SJCRH30 (cell line): ENCODE results near the gene LAPTM5. TPM values are rescaled to one million over a fixed set of nuclear protein-coding genes. Genes with fewer than 3 reads are reported as not detected.

Experiments used
- DNase-seq, 2 experiments: peaks; one replicate each; pipeline ENCODE4 v3.0.0-alpha.2; 2015 to 2020
- H3K27ac ChIP-seq: fragments of 250-450 bp; sonication (Bioruptor Pico); 2 replicates; pipeline ENCODE4 v1.5.1; 2020; ENCODE audit warnings: mild to moderate bottlenecking, moderate library complexity
- H3K27me3 ChIP-seq: fragments of 250-450 bp; sonication (Bioruptor Pico); 2 replicates; pipeline ENCODE4 v1.5.1; 2020; ENCODE audit warnings: mild to moderate bottlenecking, moderate library complexity
- H3K36me3 ChIP-seq: fragments of 250-450 bp; sonication (Bioruptor Pico); 2 replicates; pipeline ENCODE4 v1.5.1; 2020; ENCODE audit warnings: mild to moderate bottlenecking, moderate library complexity
- H3K4me1 ChIP-seq: fragments of 250-450 bp; sonication (Bioruptor Pico); 2 replicates; pipeline ENCODE4 v1.5.1; 2020; ENCODE audit warnings: mild to moderate bottlenecking, moderate library complexity
- H3K4me3 ChIP-seq: fragments of 250-450 bp; sonication (Bioruptor Pico); 2 replicates; pipeline ENCODE4 v1.5.1; 2020; ENCODE audit warnings: mild to moderate bottlenecking, moderate library complexity
- H3K9me3 ChIP-seq: fragments of 250-450 bp; sonication (Bioruptor Pico); replicated peaks from 2 replicates; pipeline ENCODE4 v1.5.1; 2020; ENCODE audit warnings: mild to moderate bottlenecking, moderate library complexity
- total RNA-seq: library from RNA; depleted of rRNA; stranded (reverse); fragments of >200 nt; shearing (Covaris generic); gene quantifications from 2 replicates; pipeline ENCODE4 v1.2.3, GENCODE V29; 2014; rRNA removed

Gene LAPTM5
- 31.5 and 34.9 TPM in 2 replicates for total RNA-seq

GRCh38 chr1:30757352-30758120 is at the start of gene LAPTM5:
Gene LAPTM5 (minus strand): TSS chr1:30757774. CDS start chr1:30757745, 29 bp downstream.
- H3K27me3 ChIP-seq = no peaks in the 10 kb centered on the region
- peak within 1 kb of the TSS; percentile 95 for H3K27ac ChIP-seq
- no peaks in the 10 kb centered on the region for H3K9me3 ChIP-seq
- H3K36me3 ChIP-seq = no peaks in the 10 kb centered on the region
- DNase-seq = no peak
- H3K4me3 ChIP-seq = peak within 1 kb of the TSS; percentile 44
- peaks cover 81% of the 10 kb centered on the region for H3K4me1 ChIP-seq

DNA sequence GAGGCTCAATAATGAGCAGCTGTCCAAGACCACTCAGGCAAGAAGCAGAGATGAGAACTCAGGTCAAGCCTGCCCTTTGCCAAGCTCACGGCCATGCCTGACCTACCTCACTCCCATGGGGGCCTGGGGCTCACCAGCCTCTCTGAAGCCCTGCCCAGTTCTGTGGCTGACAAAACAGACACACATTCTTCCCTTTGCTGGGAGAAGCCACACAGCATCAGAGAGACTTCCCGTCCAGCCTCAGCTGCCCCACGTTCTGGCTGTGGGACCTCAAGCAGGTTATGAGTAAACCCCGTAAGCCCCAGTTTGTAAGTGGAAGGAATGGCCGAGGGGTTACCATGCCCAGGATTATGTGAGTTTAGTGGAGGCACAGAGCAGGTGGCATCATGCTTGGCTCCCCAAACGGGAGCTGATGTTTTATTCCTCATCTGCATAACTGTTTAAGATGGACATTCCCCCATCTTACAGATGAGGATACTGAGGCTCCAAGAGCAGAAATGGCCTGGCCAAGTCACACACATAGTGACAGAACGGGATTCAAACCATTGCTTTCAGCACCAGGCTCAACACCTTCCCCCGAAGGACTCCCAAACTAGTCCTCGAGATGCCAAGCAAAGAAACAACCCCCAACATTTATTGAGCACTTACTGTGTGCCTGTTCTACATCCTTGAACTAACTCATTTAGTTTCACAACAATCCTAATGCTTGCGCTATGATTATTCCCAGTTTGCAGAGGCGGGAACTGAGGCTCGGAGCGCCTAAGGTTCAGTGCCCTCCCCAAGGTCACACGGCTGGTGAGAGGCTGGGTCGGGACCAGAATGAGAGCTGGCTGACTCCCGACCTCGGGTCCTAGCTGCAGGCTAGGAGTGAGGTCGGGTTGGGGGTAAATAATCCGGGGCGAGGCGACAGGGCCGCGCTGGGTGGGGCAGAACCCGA is 49.1 kb upstream of the LAPTM5 start:
- H3K27me3 ChIP-seq = no peaks in the 10 kb centered on the region
- no peaks in the 10 kb centered on the region for H3K36me3 ChIP-seq
- peaks cover 66% of the 10 kb centered on the region for H3K4me1 ChIP-seq
- DNase-seq = no peak
- peak overlapping the region; percentile 54 for H3K27ac ChIP-seq
- H3K9me3 ChIP-seq = no peaks in the 10 kb centered on the region
- 0 out of 2 replicates have a peak overlapping the region, but pooled peaks have one; percentile 7 for H3K4me3 ChIP-seq

DNA sequence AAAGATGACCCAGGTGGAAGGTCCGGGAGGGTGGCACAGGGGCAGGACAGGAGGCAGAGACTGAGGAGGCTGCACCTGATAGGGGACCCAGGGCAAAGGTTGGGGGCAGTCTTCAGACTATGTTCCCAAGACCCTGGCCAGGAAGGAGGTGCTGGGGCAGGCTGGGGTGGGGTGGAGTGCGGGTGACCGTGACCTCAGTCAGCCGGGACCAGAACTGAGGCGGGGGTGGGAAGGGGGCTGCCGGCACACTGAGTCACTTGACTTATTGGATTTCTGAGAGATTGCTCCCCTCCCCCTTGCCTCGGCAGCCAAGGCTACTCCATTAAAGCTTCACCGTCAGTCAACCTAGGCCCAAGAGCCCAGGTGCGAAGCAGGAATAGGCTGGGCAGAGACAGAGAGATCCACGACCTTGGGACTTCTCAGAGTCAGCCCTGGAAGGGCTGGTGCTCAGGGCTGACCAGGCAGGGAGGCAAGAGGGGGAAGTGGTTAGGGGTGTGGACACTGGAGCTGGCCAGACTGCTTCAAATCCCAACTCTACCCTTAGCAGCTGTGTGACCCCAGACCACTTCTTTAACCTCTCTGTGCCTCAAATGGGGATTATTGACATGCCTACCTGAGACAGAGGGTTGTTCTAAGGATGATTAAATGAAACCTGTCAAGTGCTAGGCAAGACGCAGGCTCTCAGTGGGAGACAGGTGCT is 47.9 kb upstream of the LAPTM5 start:
- no peak for DNase-seq
- Histone ChIP-seq H3K27me3 (no peaks in the 10 kb centered on the region), H3K4me1 (peaks cover 63% of the 10 kb centered on the region), H3K27ac (no peak overlapping the region), H3K4me3 (no peak overlapping the region), H3K36me3 (no peaks in the 10 kb centered on the region), H3K9me3 (no peaks in the 10 kb centered on the region)

GRCh38 chr1:30804822-30805221 is 47.2 kb upstream of the LAPTM5 start:
- Histone ChIP-seq H3K9me3 (no peaks in the 10 kb centered on the region), H3K27ac (no peak overlapping the region), H3K27me3 (no peaks in the 10 kb centered on the region), H3K4me1 (peaks cover 57% of the 10 kb centered on the region), H3K4me3 (no peak overlapping the region), H3K36me3 (no peaks in the 10 kb centered on the region)
- no peak for DNase-seq

GRCh38 chr1:30804352-30804751 is 46.8 kb upstream of the LAPTM5 start:
- no peak overlapping the region for H3K27ac ChIP-seq
- no peaks in the 10 kb centered on the region for H3K27me3 ChIP-seq
- no peaks in the 10 kb centered on the region for H3K9me3 ChIP-seq
- H3K4me3 ChIP-seq = no peak overlapping the region
- H3K36me3 ChIP-seq = no peaks in the 10 kb centered on the region
- H3K4me1 ChIP-seq = peaks cover 54% of the 10 kb centered on the region
- DNase-seq = no peak

DNA sequence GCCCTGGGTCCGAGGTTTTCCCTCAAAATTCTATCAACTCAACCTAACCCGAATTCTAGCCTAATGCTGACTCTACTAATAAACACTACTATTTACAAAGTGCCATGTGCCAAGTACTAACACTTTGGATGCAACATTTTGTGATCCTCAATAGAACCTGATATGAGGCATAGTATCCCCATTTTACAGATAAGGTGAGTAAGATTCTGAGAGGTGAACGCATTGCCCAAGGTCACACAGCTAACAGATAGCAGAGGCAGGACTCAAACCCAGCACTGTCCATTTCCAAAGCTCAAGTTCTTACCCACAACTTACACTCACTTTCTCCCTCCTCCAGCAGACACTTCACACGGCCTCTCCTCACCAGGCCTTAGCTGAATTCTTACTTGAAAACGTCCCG is 46.0 kb upstream of the LAPTM5 start:
- no peaks in the 10 kb centered on the region for H3K9me3 ChIP-seq
- H3K4me3 ChIP-seq = no peak overlapping the region
- H3K4me1 ChIP-seq = peaks cover 53% of the 10 kb centered on the region
- H3K27me3 ChIP-seq = no peaks in the 10 kb centered on the region
- H3K27ac ChIP-seq = no peak overlapping the region
- no peak for DNase-seq
- no peaks in the 10 kb centered on the region for H3K36me3 ChIP-seq

DNA sequence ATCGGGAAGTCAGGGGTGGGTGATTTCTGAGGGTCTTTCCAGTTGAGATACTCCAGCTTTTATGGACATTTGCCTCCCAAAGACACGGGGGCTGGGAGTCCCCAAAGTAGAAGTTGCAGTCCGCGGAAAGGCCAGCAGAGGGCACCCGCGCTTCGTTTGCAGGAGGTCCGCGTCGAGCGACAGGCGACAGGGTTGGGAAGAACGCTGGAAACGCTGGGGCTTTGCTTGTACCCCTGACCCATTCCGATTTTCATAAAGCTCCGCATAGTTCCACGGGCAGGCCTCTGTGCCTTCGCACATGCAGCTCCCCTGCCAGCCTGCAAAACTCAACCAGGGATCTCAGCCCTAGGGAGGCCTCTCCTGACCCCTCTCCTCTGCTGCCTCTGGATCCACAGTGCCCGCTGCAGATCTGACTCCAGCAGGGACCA is 44.2 kb upstream of the LAPTM5 start:
- H3K4me3 ChIP-seq = peak overlapping the region; percentile 10; the same call in 1 of the 2 replicates
- DNase-seq = peak; percentile 87 to 95

DNA sequence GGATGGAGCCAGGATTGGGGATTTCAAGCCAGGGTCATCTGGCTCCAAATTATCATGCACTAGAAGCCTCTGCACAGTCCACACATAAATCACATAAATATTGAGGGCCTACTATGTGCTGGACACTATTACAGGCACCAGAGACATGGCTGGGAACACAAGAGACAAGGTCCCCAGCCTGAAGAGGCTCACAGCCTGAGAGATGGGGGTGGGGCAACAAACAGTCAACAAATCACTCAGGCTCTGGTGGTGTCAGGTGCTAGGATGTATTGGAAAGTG is 41.6 kb upstream of the LAPTM5 start:
- no peaks in the 10 kb centered on the region for H3K27me3 ChIP-seq
- H3K9me3 ChIP-seq = no peaks in the 10 kb centered on the region
- no peaks in the 10 kb centered on the region for H3K36me3 ChIP-seq
- no peak overlapping the region for H3K27ac ChIP-seq
- no peak overlapping the region for H3K4me3 ChIP-seq
- no peak for DNase-seq
- H3K4me1 ChIP-seq = peaks cover 39% of the 10 kb centered on the region

More for the DNA sequence above, 44.2 kb upstream of the LAPTM5 start:
- Histone ChIP-seq H3K9me3 (no peaks in the 10 kb centered on the region), H3K27ac (peak overlapping the region; percentile 45; the same call in 1 of the 2 replicates), H3K4me1 (peaks cover 47% of the 10 kb centered on the region), H3K36me3 (no peaks in the 10 kb centered on the region), H3K27me3 (no peaks in the 10 kb centered on the region)

DNA sequence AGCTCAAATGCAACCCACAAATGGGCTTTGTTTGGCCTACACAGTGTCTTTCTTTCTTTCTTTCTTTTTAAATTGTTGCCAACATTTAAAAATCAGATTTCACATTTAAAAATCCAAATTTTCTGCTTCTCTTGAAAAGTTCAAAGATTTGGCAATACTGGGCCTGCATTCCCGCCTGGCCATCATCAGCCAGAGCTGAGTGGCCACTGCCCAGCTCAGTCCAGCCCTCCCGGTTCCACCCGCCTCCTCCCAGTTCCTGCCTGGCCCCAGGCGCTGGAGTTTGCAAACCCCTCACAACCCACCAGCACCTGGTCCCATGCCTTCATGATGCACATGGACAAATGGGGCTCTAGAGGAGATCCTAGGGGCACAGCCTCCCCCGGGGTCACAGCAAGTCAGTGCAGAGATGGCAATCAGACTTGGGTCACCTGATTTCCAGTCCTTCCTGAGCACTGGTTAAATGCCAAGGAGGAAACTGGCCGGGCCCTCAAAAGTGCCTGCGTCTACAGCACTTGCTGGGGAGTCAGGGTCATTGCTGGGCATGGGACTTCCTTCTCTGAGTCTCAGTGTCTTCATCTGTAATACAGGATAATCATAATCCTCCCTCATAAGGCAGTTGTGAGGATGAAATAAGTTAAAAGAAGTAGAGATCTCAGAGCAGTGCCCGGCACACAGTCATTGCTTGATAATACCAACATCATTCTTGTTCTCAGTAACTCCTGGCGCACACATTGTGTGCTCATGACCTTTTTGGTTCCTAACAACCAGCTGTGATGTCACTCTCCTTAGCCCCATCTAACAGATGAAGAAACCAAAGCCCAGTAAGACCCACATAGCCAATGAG is 41.0 kb upstream of the LAPTM5 start:
- Histone ChIP-seq H3K27me3 (no peaks in the 10 kb centered on the region), H3K27ac (no peak overlapping the region), H3K4me3 (no peak overlapping the region), H3K9me3 (no peaks in the 10 kb centered on the region), H3K36me3 (no peaks in the 10 kb centered on the region), H3K4me1 (peaks cover 36% of the 10 kb centered on the region)
- peak; percentile 43 to 66 for DNase-seq

GRCh38 chr1:30795026-30795425 is 37.5 kb upstream of the LAPTM5 start:
- H3K36me3 ChIP-seq = no peaks in the 10 kb centered on the region
- no peak overlapping the region for H3K27ac ChIP-seq
- DNase-seq = no peak

DNA sequence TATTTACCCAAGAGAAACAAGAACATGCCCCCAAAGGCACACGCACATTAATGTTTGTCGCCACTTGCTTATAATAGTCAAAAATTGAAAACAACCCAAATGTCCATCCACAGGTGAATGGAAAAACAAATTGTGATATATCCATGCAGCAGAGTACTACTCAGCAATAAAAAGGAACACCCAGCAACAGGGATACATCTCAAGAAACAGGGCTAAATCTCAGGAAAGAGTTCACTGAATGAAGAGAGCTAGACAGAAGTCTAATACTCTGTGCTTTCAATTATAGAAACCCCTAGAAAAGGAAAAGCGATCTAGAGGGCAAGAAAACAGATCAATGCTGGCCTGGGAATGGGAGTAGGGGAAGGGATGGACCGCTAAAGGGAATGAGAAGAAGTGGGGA is 36.7 kb upstream of the LAPTM5 start:
- Histone ChIP-seq H3K27ac (no peak overlapping the region), H3K36me3 (no peaks in the 10 kb centered on the region), H3K4me1 (peaks cover 33% of the 10 kb centered on the region), H3K9me3 (no peaks in the 10 kb centered on the region), H3K27me3 (no peaks in the 10 kb centered on the region), H3K4me3 (no peak overlapping the region)
- no peak for DNase-seq

More at GRCh38 chr1:30795026-30795425, 37.5 kb upstream of the LAPTM5 start:
- Histone ChIP-seq H3K4me1 (peaks cover 32% of the 10 kb centered on the region), H3K4me3 (no peak overlapping the region), H3K27me3 (no peaks in the 10 kb centered on the region), H3K9me3 (no peaks in the 10 kb centered on the region)

DNA sequence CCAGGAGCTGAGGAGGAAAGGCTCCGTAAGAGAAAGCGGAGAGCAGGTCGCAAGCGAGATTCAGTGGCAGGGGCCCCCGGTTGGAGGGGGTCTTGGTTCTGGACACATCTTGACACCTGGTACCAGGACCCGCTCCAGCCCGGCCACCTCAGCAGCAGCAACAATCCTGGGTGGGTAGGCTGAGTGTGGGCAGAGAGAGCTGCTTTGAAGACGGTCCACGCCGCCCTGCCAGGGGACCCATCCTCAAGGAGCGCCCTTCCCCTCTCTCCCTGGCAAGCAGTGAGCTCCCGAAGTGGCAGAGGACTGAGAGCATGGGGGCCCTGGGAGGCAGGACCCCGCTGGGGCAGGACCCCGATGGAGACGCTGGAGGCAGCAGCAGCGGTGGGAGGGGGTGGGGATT is 35.6 kb upstream of the LAPTM5 start:
- Histone ChIP-seq H3K4me1 (peaks cover 26% of the 10 kb centered on the region), H3K27ac (no peak overlapping the region), H3K27me3 (no peaks in the 10 kb centered on the region), H3K4me3 (no peak overlapping the region), H3K9me3 (no peaks in the 10 kb centered on the region), H3K36me3 (no peaks in the 10 kb centered on the region)
- no peak for DNase-seq

- H3K36me3 ChIP-seq = no peaks in the 10 kb centered on the region
- no peak overlapping the region for H3K4me3 ChIP-seq
- H3K4me1 ChIP-seq = peaks cover 34% of the 10 kb centered on the region
- H3K27ac ChIP-seq = no peak overlapping the region
- DNase-seq = no peak
- H3K27me3 ChIP-seq = no peaks in the 10 kb centered on the region
- H3K9me3 ChIP-seq = no peaks in the 10 kb centered on the region
Observed at GRCh38 chr1:30791868-30792267, 34.3 kb upstream of the LAPTM5 start.
